ENCODE measurements around the gene SORCS3. TPM values are rescaled to one million over a fixed set of nuclear protein-coding genes. Genes with fewer than 3 reads are reported as not detected.

SORCS3 gene
- total RNA-seq, 1 donor from 2014 or later = not detected

- intact Hi-C loops (cut with micrococcal nuclease) = no loop called here
Measured at GRCh38 chr10:104989880-104990279, 348.8 kb downstream of the SORCS3 start.

GRCh38 chr10:104993085-104993484 lies 352.0 kb downstream of the SORCS3 start:
- intact Hi-C loops (cut with micrococcal nuclease) = no loop called here

GRCh38 chr10:105001269-105001668 lies 360.2 kb downstream of the SORCS3 start:
- intact Hi-C loops (cut with micrococcal nuclease) = no loop called here

DNA sequence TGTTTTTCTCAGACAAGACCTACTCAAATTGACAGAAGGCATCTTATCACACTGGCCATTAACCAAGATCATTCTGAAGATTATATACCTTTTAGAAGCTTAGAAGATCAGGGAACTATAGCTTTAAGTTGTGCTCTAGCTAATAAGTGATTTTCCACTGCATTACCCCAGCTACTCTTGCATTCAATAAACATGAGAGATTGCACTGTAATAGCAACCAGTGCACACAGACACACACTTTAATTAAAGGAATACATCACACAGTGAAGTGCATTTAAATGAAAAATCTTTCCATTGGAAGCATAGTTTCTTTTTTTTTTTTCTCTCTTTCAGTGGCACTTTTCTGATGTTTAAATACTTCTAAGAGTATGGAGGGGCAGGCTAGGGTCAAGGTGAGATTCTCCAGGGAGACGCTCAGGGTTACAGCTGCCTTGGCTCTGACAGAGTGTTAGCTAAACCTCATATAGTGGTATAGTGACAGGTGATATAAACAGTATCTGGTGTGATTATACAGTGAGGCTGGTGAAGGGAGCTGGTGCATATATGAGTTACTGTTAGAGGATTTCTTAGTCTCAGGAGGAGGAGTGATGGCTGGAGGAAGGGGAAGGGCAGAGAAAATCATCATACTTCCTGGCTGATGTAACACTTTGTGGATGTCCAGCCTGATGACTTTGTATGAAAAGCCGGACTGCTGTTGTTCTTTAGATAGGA lies 369.5 kb downstream of the SORCS3 start:
- intact Hi-C loops (cut with micrococcal nuclease) = no loop called here

DNA sequence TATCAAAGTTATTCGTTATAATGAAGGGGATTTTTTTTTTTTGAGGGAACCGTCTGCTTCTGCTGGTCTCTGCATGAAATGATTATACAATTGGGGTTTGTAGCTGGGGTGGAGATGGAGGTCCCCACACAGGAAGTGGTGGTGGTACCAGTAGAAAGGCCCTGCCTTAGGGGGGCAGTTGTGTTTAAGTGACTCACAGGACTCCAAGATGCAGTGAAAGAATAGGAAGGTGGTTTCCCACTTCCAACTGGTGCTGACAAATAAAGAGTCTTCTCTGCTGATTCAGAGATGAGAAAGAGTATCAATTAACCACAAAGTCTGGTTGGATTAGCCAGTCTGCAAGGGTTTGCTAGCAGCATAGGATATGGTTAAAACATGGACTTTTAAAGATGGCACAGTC lies 376.0 kb downstream of the SORCS3 start:
- intact Hi-C loops (cut with micrococcal nuclease) = no loop called here

GRCh38 chr10:105017691-105018090 lies 376.6 kb downstream of the SORCS3 start:
- intact Hi-C loops (cut with micrococcal nuclease) = no loop called here

GRCh38 chr10:105023211-105024111 lies 382.4 kb downstream of the SORCS3 start:
- intact Hi-C loops (cut with micrococcal nuclease) = no loop called here

GRCh38 chr10:105024184-105024583 lies 383.1 kb downstream of the SORCS3 start:
- intact Hi-C loops (cut with micrococcal nuclease) = no loop called here

DNA sequence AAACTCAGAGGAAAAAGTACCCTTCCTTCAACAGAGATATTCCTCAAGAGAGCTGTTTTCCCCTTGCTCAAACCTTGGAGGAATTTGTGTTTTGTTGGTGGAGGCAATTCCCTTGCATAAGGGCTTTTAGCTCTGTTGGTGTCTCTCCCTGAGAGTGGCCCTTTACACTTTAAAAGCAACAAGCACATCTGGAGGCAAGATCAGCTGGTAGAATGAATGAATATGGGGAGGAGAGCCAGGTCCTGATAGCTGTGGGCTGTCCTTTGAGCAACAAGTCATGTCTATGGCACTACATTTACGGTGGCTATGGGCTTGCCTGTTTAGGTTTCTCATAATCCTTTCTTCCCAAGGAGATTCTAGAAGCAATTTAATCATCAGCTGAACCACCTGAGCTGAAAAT lies 384.0 kb downstream of the SORCS3 start:
- intact Hi-C loops (cut with micrococcal nuclease) = no loop called here

DNA sequence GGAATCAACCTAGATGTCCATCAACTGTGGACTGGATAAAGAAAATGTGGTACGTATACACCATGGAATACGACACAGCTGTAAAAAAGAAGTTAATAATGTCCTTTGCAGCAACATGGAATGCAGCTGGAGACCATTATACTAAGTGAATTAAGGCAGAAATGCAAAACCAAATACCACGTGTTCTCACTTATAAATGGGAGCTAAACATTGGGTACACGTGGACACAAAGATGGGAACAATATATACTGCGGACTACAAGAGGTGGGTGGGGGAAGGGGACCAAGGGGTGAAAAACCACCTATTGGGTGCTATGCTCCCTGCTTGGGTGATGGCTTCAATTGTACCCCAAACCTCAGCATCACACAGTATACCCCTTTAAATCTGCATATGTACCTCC lies 385.5 kb downstream of the SORCS3 start:
- intact Hi-C loops (cut with micrococcal nuclease) = no loop called here

DNA sequence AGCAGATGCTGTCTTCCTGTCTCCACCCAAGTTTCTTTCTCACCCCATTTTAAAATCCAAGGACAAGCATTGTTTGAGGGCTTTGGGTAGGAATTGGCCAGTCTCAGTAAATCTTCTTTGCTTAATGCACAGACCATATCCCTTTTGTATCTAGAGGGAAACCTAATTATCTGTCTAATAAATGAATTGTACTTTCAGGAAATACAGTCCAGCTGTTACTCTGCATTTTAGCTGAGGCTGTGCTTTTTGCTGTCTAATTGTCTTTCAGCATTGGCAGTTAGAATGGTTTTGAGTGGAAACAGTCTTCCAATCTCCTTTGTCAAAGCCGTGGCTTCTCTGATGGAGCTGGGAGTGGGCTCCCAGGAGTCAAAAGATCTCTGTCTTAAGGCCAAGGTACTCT lies 388.2 kb downstream of the SORCS3 start:
- intact Hi-C loops (cut with micrococcal nuclease) = no loop called here

GRCh38 chr10:105037022-105037421 lies 395.9 kb downstream of the SORCS3 start:
- intact Hi-C loops (cut with micrococcal nuclease) = no loop called here

GRCh38 chr10:105041956-105042355 lies 400.9 kb downstream of the SORCS3 start:
- intact Hi-C loops (cut with micrococcal nuclease) = no loop called here

- intact Hi-C loops (cut with micrococcal nuclease) = no loop called here
Measured at GRCh38 chr10:105042906-105043552, 401.9 kb downstream of the SORCS3 start.

DNA sequence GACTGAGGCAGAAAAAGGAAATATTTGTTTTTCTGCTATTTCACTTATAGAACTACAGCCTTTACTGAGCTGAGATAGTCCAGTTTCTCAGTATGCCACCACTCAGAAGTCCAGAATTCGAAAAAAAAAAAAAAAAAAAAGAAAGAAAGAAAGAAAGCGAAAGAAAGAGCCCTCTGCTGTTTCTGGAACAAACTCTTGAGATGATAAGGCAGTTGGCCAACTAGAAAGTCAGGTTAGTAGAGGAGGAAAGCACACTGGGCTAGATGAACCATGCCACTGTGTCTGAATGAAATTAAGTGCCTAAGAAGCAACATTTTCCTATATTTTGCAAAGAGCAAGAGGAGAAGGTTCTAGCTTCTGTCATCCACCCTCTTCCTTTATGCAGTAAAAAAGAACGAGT lies 403.8 kb downstream of the SORCS3 start:
- intact Hi-C loops (cut with micrococcal nuclease) = no loop called here

DNA sequence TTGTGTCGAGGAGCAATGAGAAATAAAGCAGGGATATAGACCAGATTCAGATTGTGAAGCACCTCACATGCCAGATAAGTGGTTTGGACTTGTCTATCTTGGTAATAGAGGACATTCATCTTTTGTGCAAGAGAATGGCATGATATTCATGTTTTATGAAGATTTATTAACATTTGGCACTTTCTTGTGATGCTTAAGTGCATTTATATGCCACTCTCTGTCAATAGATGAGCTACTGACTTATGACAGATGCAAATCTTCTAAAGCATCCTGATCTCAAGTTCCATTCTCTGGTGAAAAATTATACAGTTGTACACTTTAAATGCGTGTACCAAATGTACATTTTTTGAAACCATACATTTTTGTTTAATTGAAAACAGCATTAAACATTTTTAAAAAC lies 415.3 kb downstream of the SORCS3 start:
- intact Hi-C loops (cut with micrococcal nuclease) = no loop called here

DNA sequence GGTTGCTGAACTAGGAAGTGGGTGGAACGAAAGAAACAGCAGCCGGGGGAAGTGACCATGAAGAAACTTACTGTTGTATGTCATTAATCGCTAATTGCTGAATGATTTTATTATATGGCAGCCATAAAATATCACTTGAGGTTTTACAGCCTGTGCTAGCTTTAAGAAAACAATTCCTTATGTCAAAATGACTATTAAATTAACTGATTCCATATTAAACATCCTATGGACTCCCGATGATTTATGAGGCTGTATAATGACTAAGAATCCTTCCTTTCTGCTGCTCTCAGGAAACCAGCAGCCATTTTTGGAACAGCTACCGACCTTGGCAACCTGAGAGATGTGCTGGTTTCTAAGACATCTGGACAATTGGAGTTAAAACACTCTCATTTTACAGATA lies 421.9 kb downstream of the SORCS3 start:
- intact Hi-C loops (cut with micrococcal nuclease) = no loop called here

- intact Hi-C loops (cut with micrococcal nuclease) = no loop called here
Measured at GRCh38 chr10:105063796-105064195, 422.7 kb downstream of the SORCS3 start.

GRCh38 chr10:105068497-105068896 lies 427.4 kb downstream of the SORCS3 start:
- intact Hi-C loops (cut with micrococcal nuclease) = no loop called here

- intact Hi-C loops (cut with micrococcal nuclease) = no loop called here
Measured at GRCh38 chr10:105070249-105070648, 429.2 kb downstream of the SORCS3 start.

DNA sequence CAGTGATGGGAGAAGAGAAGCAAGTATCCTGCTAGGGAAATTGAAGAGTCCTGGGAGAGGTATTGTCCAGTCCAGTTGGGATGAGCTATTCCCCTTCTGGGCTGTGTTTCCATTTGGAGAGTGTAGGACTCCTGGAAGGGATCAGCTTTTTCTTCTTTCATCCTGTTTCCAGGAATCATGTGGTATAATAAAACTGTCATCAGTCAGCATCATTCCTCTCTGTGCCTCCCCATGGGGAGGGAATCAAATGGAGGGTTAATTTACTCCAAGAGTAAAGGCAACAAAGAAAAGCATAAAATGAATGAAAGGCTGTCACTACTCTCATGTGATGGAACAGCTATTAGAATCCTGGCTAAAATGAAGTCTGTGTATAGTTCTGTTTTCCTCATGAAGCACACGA lies 429.9 kb downstream of the SORCS3 start:
- intact Hi-C loops (cut with micrococcal nuclease) = no loop called here

DNA sequence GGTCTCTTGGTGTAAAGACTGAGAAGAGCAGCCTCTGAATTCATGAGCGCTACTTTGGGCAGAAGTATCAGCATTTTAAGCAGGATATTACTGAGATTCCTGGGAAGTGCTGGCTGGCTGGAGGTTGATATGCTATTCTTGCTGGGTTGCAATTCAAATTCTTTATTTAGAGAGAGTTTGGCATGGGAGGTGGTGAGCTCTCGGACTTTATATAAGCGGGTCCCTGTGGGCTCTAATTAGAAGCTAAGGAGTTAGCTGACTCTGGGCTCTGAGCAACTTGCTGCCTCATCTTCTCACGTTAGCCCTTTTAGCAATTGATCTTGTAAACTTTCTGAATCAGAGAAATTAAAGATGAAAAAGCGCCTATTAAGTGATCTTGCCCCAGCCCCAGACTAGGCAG lies 430.9 kb downstream of the SORCS3 start:
- intact Hi-C loops (cut with micrococcal nuclease) = no loop called here

Measured in T-helper 2 cell treated with Interferon-gamma antibody and Interleukin-4, amounts not matched to agents 100 ng/mL and 5 ng/mL, for 36 hours (primary cell).